Neural progenitor cell (in vitro differentiated cells): ENCODE data around the gene N4BP3.

ENCODE experiments used
- EZH2 ChIP-seq: fragments of 200-600 bp; sonication (generic); IDR thresholded peaks from 2 replicates; pipeline ENCODE4 v1.6.1; 2017; ENCODE audit warnings: antibody characterized with exemption, mild to moderate bottlenecking, moderate library complexity
- EZH2phosphoT487 ChIP-seq: fragments of 200-600 bp; sonication (generic); IDR thresholded peaks from 2 replicates; pipeline ENCODE4 v1.6.1; 2017; ENCODE audit warnings: antibody characterized with exemption
- TF ChIP-seq, protein P1 (sequence below): fragments of 200-600 bp; sonication (generic); IDR thresholded peaks from 2 replicates; pipeline ENCODE4 v1.5.1; 2017; ENCODE audit warnings: antibody characterized with exemption, mild to moderate bottlenecking

DNA sequence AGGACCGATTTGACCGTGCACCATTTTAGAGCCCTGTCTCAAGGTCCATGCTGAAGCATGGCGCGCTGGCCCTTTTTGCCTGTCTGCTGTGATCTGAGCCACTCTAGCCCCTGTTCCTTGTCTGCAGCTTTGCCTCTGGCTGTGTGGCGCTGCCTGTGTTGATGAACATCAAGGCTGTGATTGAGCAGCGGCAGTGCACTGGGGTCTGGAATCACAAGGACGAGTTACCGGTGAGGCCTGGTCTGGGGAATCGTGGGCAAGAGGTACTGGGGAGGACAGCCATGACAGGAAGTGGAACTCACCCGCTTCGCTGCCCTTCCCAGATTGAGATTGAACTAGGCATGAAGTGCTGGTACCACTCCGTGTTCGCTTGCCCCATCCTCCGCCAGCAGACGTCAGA lies 34.1 kb downstream of the N4BP3 start:
- TF ChIP-seq EZH2 (no peak), EZH2phosphoT487 (no peak)
- TF ChIP-seq, protein P1, sequence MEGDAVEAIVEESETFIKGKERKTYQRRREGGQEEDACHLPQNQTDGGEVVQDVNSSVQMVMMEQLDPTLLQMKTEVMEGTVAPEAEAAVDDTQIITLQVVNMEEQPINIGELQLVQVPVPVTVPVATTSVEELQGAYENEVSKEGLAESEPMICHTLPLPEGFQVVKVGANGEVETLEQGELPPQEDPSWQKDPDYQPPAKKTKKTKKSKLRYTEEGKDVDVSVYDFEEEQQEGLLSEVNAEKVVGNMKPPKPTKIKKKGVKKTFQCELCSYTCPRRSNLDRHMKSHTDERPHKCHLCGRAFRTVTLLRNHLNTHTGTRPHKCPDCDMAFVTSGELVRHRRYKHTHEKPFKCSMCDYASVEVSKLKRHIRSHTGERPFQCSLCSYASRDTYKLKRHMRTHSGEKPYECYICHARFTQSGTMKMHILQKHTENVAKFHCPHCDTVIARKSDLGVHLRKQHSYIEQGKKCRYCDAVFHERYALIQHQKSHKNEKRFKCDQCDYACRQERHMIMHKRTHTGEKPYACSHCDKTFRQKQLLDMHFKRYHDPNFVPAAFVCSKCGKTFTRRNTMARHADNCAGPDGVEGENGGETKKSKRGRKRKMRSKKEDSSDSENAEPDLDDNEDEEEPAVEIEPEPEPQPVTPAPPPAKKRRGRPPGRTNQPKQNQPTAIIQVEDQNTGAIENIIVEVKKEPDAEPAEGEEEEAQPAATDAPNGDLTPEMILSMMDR = no peak
